ENCODE data around the gene ATP6V0A1.
"Not testable (repeated sequence)": the region's sequence is repeated elsewhere in the genome, so short reads cannot be mapped to it uniquely, and the experiment has no call there.

ATP6V0A1 gene

GRCh38 chr17:42458497-42459255, at the start of gene ATP6V0A1:
TSS of gene ATP6V0A1 (plus strand) at chr17:42458878. CDS start at chr17:42460895, 2,017 bp downstream.
- DNase-seq (ENCODE audit: low read depth in 2 of 2): peak; percentile 67 to 70

GRCh38 chr17:42409523-42410318, 49.0 kb upstream of the ATP6V0A1 start:
- no peak for DNase-seq (ENCODE audit: low read depth in 2 of 2)

DNA sequence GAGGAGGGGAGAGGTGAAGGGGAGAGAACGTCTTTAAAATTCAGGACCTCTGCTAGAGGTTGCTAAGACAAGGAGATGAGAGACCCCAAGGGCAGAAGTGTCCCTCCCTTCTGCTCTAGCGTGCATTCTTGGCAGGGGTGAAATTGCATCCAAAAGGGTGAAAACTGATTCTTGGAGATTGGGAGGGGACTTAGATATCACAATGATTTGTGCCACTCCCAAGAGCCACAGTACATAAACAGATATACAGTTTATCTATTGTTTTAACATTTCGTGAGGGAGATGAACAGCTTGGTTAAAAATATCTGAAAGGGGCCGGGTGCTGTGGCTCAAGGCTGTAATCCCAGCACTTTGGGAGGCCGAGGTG, 48.4 kb upstream of the ATP6V0A1 start:
- DNase-seq (ENCODE audit: low read depth in 2 of 2): no peak

GRCh38 chr17:42411361-42411760, 47.3 kb upstream of the ATP6V0A1 start:
- no peak for DNase-seq (ENCODE audit: low read depth in 2 of 2)

- no peak for DNase-seq (ENCODE audit: low read depth in 2 of 2)
These were observed 46.6 kb upstream of the ATP6V0A1 start for GRCh38 chr17:42411905-42412679.

DNA sequence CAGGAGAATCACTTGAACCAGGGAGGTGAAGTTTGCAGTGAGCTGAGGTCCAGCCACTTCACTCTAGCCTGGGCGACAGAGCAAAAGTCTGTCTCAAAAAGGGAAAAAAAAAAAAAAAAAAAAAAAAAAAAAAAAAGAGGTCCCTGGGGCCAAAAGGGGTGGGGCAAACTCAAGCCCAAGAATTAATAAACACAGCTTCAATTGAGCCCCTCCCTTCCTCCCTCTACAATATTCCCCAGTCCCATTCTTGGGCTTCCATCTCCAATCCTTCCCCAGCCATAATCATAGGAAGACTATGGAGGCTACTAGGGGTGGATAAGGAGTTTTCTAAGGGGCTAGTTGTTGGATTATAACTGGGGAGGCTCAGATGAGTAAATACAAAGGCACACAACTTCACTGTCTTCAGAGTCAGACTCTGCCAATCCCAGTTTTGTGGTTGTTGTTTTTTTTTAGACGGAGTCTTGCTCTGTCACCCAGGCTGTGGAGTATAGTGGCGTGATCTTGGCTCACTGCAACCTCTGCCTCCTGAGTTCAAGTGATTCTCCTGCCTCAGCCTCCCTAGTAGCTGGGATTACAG, 45.1 kb upstream of the ATP6V0A1 start:
- no peak for DNase-seq (ENCODE audit: low read depth in 2 of 2)

GRCh38 chr17:42414704-42415409, 43.8 kb upstream of the ATP6V0A1 start:
- no peak for DNase-seq (ENCODE audit: low read depth in 2 of 2)

GRCh38 chr17:42417981-42418380, 40.7 kb upstream of the ATP6V0A1 start:
- not testable (repeated sequence) for DNase-seq (ENCODE audit: low read depth in 2 of 2)

- no peak for DNase-seq (ENCODE audit: low read depth in 2 of 2)
These were observed 37.6 kb upstream of the ATP6V0A1 start for GRCh38 chr17:42421136-42421506.

- DNase-seq (ENCODE audit: low read depth in 2 of 2): no peak
These were observed 37.0 kb upstream of the ATP6V0A1 start for GRCh38 chr17:42421507-42422338.

- no peak for DNase-seq (ENCODE audit: low read depth in 2 of 2)
These were observed 36.2 kb upstream of the ATP6V0A1 start for GRCh38 chr17:42422412-42422957.

DNA sequence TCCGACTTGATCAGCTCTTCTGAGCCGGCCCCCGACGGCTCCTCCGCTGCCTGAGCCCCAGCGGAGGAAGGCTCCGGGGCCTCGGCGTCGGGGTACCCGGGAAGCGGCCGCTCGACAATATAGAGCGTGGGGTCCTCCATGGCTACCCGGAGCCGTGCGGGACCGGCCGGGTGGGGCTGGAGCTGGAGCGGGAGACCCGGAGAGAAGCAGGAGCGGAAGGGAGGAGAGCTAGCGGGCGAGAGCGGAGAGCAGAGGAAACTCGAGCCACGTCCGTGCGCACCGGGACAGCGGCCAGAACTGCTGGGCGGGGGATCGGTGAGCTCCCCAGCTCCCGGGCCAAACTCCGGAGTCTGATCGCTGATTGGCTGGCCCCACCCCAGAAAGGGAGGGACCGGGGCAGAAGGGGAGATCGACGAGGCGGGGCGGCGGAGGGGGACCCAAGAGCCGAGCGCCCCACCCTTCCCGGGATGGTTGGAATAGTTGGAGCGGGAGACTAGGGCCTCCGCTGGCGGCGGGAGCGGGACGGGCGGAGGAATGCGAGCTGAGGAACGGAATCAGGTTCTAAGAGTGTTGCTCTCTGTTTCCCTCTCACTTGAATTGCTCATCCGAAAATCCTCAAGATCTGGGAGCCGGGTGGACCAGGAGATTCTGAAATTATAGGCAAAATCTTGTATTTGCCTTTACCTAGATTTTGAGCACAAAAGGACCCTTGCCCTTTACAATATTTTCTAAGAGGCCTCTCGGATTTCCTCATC, 35.5 kb upstream of the ATP6V0A1 start, which contains the start of gene CAVIN1:
CAVIN1 (minus strand) TSS at position 299 of the 755 bp plus-strand sequence; CDS start at position 140, 159 bp downstream.
- no peak for DNase-seq (ENCODE audit: low read depth in 2 of 2)

GRCh38 chr17:42423766-42424165, 34.9 kb upstream of the ATP6V0A1 start:
- DNase-seq (ENCODE audit: low read depth in 2 of 2): no peak

DNA sequence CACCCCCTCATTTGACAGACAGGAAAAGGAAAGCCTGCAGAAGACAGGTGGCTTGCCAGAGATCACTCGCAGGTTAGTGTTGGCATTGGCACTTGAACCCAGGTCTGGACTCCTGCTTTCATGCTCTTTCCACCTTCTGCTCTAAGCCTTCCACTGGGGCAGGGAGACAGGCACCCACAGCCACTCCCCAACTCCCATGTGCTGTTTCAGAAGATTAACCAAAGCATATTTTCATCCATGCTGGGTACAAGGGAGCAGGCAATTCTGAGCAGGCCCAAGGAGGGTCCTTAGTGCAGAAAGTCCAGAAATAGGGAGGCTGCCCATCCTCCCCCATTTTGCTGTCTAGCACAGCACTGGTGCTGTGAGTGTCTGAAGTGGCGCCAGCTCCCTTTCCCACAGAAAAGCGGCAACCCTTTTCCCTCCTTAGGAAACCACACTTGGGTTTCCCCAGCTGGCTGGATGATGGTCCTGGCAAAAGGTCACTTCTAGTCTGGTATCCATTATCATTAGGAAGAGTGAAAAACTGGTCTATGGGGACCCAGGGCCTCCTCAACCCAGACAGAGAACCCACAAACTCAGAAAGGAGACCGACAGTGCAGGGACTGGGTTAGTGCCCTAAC, 33.6 kb upstream of the ATP6V0A1 start:
- no peak for DNase-seq (ENCODE audit: low read depth in 2 of 2)

DNA sequence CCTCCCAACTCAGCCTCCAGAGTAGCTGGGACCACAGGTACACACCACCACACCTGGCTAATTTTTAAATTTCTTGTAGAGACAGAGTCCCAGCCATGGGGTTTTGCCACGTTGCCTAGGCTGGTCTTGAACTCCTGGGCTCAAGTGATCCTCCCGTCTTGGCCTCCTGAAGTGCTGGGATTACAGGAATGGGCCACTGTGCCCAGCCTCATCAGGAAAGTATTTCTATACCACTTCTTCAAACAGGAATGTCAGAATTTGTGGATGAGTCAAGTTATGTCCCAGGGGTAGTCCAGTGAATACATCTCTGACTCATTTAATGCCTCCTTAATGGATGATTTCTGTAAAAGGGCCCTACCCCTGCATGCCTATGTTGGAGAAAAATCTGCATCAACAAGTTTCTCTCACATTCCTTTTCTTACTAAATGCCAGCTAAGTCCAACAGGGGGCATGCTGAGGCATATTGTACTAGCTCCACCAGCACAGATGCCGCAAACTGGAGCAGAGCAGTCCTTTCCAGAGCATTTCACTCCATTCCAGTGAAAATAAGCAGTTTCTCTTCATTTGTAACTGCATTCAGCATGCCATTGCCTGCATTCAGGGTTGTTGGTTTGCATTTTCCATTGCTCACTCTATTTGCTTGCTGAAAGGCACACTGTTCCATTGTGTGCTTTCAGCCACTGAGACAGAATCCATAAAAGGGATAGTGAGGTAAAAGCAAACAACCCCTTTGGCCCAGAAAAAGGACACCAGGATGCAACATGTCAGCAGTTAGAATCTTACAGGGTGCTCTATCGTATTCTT, 30.3 kb upstream of the ATP6V0A1 start:
- DNase-seq (ENCODE audit: low read depth in 2 of 2): no peak

- DNase-seq (ENCODE audit: low read depth in 2 of 2): no peak
These were observed 28.8 kb upstream of the ATP6V0A1 start for GRCh38 chr17:42429726-42430447.

- DNase-seq (ENCODE audit: low read depth in 2 of 2): no peak
These were observed 26.9 kb upstream of the ATP6V0A1 start for GRCh38 chr17:42431758-42432161.
